ENCODE results near the gene HS1BP3.

HS1BP3 gene

DNA sequence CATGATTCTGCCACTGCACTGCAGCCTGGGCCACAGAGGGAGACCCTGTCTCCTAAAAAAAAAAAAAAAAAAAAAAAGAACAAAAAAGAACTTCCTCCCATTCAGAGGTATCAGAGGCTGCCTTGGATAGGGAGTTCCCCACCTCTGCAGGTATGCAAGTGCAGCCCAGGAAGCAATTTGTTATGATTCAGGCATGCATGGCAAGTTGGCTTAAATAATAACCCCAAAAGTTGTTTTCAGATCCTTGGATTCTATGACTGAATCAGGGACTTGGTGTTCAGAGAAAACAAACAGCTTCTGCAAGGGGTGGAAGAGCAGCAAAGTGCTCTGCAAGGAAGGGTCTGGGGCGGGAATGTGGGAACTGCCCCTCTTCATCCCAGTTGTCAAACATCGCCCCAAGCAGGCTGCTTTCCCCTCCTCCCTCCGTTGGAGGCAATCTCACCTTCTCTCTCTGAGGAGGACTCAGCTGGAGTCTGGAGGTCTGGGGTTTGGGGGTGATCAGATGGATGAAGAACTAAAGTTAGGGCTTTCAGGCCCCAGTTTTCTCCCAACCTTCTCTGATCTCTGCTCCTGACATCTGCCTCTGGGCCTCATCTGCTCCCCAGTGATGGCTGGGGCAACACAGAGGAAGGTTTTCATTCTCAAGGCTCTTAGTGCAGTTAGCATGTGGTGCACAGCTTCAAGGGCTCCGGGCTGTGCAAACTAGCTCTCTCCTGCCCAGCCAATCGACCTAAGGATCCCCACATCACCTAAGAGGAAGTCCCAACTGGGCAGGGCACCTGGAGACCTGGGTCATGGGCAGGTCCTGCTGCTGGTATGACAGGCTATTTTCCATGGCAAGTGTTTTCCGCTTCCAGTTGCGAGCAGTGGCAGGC lies 12.5 kb upstream of the HS1BP3 start:
- no peak for DNase-seq (ENCODE audit: low read depth)

DNA sequence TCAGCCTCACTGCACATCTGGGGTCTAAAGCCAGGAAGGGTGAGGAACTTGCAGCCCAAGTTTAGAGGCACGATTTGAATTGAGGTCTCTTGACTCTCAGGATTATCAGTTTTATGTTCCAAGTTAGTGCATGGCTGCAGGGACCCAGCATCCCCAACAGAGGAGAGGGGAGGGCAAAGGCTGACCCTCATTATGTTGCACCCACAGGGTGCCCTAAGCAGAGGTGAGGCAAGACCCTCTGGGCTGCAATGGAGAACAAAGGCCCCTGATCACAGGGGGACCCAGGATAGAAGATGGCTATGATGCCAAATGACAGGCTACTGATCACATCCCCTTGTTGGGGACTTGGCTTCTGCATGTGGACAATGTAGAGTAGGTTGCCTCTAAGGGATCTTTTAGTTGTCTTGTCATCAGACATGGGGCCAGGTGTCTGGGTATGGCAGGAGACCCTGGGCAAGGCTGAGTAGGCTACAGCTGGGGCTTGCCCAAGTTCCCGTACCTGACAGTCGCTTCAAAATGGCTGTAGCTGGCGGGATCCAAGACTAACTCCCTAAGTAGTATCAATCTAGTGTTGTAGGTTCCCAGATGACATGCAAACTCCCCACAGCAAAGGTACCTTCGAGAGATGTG lies 11.5 kb upstream of the HS1BP3 start:
- DNase-seq (ENCODE audit: low read depth) = no peak

DNA sequence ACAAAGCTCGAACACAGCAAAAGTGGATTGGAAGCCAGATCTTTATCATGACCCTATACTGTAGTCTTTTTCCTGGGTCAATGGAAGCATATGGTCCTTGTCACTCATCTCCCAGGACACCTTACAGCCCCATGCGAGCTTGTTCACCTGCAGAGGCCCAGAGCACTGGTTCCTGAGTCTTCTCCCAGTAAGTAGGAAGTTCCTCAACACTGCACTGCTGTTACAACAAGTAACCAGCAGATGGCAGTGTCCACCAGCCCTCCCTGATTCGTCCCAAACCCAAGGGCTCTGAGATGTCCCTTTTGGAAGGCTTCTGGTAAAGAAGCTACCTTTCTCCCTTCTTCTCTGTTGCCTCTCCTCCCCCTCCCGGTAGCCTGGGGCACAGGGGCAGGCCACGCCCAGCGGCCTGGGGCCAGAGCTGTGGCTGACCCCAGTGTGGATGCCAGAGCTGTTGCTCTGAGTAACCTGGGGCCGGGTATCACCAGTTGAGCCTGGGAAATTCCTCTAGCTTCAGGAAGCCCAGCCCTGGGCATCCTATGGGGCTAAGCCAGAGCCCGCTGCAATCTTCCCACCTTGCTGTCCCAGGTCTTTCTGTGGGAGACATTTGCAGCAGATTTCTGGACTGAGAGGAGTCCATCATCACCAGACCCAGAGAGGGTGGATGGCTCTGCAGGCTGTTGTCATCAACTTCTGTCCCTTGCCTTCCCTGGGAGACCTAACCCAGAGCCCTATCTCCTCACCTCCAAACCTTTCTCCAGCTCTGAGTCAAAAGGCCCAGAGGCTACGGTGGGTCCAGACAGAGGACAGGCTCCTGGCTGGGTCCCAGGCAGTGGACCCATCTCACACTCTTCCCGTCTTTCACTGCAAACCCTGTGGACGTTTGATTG lies 10.8 kb upstream of the HS1BP3 start:
- peak; percentile 50 for DNase-seq (ENCODE audit: low read depth)

DNA sequence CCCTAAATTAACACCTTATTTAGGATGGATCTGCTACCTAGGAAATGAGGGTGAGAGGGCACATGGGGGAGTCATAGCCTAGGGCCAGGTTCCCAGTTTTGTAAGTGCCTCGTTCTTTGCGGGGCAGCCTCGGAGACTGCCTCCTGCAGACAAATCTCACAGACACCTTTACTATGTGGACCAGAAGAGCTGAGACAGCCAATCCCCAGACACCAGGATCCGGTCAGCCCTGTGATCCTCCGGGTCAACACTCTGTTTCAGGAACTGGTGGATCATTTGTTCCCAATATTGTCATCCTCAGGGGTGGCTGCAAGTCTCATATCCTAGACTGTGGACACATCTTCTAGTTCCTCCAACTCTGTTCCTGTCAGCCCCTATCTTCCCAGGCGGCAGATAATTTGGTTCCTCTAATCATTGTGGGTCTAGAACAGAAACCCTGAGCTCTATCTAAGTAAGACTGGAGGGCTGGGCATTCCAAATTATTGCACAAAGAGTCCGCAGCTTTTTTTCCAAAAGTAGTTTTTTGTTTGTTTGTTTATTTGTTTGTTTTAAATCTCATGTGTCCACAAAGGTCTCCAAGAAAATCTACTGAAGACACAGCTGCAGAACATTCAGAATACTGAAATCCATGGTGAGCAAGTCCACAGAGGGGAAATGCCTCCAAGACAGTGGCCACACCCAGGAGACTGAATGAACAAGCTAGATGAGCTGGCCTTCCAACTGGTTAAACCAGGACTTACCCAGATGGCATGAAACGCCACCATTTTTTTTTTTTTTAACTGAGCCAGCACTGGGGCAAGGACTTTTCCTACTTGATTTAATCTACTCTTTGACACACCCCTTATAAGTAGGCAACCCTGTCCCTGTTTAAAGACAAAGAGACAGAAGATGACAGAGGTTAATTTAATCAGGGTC lies 9.9 kb upstream of the HS1BP3 start:
- DNase-seq (ENCODE audit: low read depth) = no peak

DNA sequence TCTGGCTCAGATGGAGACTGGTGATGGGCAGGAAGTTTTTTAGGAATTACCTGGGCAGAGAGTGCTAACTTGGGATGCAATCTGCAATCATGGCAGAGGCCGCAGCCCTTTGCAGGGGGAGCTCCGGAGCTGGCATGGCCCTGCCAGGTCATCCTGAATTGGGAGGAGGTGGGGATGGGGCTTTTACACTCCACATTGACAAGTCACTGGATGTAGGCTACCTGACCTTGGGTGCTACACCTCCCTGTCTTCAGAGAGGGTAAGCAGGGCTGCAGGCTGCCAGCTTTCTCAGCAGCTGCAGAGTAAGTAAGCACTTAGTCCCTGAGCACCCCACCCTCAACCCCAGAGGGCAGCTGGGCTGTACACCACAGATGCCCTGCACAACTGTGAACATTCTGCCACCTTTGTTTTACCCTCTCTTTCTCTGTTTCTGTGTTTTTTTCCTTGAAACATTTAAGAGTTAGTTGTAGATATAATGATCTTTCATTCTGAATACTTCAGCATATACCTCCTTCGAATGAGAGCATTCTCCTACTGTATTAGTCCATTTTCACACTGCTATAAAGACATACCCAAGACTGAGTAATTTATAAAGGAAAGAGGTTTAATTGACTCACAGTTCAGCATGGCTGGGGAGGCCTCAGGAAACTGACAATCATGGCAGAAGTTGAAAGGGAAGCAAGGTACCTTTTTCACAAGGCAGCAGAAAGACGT lies 6.8 kb upstream of the HS1BP3 start:
- no peak for DNase-seq (ENCODE audit: low read depth)

DNA sequence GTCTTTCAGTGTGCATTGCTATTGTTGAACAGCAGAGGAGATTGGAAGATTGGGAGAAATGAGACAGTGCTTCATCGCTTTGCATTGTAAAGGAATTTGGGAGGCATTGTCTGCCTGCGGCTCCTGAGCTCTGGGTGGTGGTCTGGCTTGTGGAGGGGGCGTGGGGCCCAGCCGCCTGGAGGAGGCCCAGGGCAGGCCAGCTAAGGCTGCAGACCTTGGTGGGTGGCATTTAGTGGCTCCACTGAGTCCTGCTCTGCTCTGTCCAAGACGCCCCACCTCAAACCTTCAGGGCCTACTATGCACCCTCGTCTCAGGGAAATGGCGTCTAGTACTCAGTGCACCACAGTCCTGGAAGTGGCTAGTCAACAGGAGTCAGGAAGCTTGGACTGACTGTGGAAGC lies 5.7 kb upstream of the HS1BP3 start:
- DNase-seq (ENCODE audit: low read depth) = no peak

DNA sequence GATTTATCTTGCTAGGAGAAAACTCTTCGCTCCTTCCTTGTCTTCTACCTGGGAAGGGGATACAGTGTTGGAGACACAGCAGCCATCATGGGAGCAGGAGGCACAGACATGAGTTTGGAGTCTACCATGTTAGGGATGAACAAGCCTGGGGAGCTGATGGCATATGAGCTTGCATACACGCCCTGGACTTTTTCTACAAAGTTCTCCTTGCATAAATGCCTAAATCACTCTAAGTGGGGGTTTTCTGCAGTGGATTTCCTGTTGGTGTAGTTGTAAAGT lies 3.6 kb upstream of the HS1BP3 start:
- no peak for DNase-seq (ENCODE audit: low read depth)

DNA sequence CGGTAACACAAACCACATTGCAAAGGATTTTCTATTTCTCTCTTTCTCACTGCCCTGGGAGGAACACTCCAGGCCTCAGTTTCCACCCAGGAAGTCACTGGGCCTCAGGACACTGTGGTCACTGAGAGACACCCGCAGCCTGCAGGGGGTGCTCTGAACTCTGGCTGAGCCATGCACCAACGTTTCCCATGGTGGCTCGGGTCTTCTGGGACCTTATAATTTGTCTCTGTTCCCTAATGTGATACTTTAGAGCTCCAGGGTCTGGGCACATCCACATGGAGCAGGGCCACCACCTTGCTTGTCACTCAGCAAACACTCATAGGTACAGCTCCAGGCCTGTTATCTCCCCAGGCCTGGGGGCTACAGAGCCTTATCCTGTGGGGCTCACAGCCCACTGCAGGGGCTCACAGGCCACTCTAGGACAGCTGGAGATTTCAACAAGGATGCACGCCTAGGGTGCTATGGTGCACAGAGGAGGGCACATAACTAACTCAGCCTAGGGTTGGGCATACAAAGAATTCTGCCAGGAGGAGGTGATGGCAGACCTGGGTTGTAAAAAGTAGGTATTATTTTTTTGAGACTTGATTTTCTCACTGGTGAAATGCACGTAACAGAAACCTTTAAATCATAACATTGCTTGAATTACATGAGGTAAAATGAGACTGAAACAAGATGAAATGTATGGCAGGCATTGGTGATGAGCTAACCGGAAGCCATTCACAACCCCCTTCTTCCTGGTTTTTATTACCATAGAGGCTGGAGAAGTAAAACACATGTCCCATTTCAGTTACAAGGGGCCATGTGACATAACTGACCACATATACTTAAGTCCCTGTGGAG lies 3.0 kb upstream of the HS1BP3 start:
- DNase-seq (ENCODE audit: low read depth) = no peak

DNA sequence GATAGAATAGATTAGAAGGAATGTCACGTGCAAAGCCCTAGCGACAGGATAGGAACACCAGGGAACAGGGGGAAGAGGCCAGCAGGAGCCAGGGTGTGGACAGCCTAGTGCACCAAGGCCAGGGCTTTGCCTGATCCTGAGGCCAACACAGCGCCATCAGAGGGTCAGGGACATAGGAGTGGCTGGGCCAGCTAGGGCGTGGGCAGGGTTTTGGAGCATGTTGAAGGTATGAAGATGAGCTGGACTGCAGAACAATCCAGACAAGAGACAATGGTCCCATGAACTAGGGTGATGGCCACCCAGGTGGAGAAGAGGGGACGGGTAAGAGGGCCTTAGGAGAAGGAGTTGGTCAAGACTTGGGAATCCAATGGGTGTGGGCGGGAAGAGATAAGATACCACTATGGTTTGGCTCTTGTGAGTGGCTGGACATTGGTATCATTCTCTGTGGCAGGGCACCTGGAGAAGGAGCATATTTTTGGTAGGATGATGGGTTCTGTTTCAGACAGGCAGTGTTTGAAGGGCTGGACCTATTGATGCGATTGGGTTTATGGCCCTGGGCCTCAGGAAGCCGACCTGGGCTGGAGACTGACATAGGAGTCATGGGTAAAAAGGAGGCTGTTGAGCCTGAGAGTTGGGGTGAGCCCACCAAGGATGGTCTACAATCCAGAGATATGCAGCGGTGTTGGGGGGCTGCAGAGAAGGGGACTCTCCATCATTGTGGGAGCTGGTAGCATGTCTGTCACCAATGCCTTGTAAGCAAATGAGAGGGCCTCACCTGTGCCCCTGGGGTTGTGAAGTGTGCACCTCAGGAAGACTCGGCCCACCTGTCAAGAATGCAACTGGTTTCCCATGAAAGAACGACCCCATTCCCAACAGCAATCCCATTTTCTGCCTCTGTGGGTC lies 2.0 kb upstream of the HS1BP3 start:
- DNase-seq (ENCODE audit: low read depth) = no peak

DNA sequence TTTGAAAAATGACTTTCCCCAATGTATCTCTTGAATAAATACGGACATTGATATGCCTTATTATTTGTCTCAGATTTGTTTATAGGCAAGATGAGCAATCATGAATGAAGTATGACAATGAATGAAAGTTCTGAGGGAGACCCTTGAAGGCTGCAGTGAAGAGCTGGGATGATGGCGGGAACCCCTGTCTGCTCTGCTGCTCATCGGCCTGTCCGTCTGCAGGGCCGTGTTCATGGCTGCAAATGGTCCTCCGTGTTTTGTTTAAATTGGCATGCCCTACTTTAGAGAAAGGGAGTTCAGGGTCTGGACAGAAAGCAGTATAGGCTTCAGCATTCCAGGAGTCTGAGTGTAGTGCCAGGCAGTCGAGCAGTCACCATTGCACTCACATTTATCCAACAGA lies 1.2 kb upstream of the HS1BP3 start:
- DNase-seq (ENCODE audit: low read depth) = no peak

DNA sequence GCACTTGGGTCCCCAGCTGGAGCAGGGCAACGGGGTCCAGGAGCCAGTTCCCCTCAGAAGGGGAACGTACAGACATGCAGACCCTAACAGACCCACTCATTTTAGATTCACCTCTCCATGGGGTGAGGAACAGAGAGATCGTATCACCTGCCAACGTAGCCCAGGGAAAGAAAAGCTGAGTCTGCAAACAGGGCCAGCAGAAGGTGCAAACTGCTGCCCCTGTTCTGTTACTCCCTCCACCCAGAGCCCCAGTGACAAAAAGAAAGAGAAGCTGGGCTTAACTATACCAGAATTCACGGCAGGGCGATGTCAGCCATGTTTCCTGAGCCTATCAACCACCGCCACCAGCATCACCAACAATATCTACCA lies 817 bp upstream of the HS1BP3 start:
- no peak for DNase-seq (ENCODE audit: low read depth)

DNA sequence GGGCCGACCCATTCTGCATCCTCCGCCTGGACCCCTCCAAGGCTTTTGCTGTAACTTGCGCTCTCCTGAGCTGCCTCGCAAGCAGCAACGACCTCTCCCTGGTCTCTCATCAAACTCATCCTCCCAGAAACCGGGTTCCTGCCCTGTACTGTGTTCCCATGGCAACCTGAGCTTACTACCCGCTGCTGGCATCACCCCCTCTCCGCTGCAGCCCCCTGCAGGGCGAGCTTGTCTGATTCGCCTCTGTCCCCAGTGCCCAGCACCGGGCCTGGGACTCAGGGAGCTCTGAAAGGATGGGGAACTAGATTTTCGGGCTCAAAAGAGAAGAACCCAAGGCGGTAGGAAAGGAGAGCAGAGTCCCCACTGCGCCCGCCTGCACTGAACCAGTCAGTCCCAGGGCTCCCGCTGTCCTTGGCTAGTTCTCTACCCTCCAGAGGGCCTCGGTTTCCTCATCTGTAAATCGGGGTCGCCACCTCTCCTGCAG lies 463 bp downstream of the HS1BP3 start:
- no peak for DNase-seq (ENCODE audit: low read depth)

DNA sequence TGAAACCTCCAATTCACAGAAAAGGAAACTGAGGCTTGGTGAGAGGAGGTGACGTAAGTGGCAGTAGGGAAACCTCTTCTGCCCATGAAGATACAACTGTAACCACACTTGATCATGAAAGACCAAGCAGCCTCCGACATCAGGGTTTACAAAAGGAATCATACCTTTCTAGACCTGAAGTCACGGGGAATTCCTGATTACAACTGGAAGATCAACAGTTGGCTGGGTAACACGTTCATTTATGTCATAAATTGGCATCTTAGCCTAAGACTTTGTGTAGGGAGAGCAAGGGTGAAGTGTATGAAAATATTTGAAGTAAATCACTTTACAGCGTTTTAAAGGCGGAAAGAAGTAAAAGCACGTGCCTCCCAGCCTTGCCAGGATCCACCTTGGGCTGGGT lies 922 bp downstream of the HS1BP3 start:
- no peak for DNase-seq (ENCODE audit: low read depth)

DNA sequence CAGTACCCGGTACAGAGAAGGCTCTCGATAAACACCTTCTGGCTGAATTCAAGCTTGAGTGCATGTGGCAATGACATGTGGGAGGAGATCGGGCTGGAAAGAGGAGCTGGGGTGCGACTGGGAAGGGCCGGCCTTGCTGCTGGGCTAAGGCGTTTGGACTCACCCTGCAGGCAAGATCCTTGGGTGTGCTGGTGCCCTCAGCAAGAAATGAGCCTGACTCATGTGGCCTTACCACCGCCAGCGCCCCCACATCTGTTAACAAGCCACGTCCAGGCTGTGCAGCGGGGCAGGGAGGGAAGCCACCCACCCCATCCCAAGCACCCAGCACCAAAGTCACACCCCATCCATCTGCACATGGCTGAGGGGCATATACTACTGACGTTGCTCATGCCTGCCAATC lies 1.3 kb downstream of the HS1BP3 start:
- no peak for DNase-seq (ENCODE audit: low read depth)

DNA sequence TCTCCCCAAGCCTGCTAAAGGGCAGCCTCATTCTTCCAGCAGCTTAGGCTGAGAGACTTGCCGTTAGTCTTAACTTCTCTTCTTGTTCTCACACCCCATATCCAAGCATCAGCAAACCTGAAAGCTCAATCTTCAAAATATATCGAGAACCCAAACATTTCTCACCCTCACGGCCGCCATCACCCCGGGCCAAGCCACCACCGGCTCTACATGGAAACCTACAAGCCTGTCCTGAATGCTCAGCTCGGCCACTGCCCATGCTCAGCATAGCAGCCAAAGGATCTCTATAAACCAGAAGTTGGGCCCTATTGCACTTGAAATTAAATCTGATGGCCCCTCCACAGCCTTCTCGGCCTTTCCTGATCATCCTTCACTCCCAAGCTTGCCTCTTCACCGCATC lies 2.1 kb downstream of the HS1BP3 start:
- DNase-seq (ENCODE audit: low read depth) = no peak

DNA sequence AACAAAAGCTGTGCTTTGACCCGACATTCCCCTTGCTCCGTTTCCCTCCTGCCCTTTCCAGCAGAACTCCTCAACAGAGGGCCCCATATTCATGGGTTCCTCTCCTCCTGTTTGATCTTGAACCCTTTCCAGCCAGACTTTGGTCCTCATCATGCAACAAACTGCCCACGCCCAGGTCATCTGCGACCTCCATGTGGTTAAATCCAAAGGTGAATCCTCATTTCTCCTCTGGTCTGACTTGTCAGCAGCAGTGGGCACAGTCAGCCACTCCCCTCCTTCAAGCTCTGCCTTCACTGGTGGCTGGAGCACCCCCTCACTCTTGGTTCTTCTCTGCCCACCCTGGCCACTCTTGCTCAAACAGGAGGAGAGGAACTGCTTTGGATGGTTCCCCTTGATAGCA lies 2.7 kb downstream of the HS1BP3 start:
- no peak for DNase-seq (ENCODE audit: low read depth)

DNA sequence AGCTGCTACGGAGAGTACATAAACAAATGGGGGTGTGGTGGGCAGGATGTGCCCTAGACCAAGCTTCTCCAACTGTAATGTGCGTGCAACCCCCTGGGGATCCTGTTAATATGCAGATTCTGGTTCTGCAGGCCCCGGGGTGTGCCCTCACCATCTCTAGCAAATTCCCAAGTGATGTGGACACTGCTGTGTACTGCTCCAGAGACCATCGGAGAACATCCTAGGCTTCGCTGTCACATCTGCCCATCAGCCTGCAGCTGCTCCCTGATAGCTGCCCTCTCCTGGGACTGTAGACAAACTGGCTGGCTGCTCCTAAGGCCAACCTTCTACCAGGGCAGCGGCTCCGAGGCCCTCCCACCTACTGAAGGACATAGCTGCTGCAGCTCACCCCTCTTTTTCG lies 3.2 kb downstream of the HS1BP3 start:
- DNase-seq (ENCODE audit: low read depth) = no peak

DNA sequence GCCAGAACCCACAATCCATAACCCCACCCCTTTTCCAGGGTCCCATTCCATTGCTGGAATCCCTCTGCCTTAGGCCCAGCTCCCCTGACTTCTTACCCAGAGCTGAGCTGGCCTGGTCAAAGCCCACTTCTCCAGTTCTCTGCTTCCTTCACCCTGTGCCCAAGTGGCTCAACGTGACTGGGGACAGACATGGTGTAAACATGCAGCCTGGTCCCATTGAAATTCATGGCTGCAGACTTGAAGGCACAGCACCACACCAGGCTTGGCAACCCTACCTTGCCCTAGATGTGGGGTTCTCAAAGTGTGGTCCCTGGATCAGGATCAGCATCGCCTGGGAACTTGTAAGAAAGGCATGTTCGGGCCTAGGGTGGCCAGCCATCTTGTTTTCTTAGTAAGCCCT lies 3.7 kb downstream of the HS1BP3 start:
- no peak for DNase-seq (ENCODE audit: low read depth)

DNA sequence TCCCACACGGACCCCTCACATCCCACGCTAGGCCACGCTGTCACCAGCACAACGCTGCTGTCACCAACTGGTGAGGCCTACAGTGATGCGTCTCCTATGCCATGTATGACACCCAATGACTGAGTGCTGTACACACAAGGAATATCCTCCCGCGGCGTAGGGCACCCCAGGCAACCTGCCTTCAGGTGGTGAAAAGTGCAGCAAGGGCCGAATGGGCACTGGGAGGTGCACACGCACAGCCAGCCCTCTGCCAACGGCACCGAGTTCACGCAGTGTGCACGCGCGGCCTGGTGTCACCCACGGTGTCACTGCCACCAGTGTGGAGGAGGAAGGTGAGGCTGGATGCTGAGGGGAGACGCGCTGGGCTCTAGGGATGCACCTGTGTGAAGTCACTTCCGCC lies 4.5 kb downstream of the HS1BP3 start:
- DNase-seq (ENCODE audit: low read depth) = no peak
